GM21526 (cell line): ENCODE data around the gene SMURF1.
"Not testable (repeated sequence)": the region's sequence is repeated elsewhere in the genome, so short reads cannot be mapped to it uniquely, and the experiment has no call there.

Experiments used
- ATAC-seq: cut with Tn5 transposase; IDR thresholded peaks from one replicate; pipeline ENCODE4 v1.9.1; 2021; ENCODE audit warnings: moderate library complexity; ENCODE audit not compliant: unreplicated experiment, low FRiP score

Gene SMURF1

DNA sequence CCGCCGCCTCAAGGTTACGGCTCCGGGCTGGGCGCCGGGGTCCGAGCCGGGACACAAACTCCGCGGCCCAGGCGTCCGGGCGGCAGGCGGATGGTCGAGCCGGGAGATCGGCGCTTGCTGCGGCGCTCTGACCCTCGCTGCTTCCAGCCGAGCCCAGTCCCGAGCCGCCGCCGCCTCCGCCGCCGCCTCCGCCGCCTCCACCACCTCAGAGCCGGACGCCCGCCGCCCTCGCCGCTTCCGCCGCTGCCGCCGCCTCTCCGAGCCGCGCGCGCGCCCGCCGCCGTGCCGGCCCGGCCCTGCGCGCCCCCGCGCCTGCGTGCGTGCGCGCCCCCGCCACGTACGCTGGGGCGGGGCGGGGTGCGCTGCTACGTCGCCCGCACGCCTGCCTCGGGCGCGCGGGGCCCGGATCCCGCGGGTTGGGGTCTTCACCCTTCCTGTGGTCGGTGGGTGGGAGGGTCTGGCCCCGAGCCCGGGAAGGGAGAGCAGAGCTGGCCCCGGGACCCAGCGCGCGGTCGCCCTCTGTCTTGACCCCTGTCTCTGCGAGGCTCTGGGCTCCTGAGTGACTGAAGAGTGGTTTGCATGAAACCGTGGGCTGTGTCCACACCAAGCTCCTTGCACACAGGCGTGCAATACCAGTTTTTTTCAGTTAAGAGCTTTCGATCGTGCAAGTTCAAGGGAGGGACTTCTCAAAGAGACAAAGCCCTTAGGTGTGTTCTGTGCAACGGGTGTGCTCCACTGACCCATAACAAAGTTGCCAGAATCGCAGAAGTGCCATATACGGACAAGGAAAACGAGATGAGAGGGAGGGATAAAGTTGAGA lies at the start of gene SMURF1:
Gene SMURF1 (minus strand): TSS at position 256 of the 820 bp plus-strand sequence. CDS start 328 bp downstream, outside the sequence.
- ATAC-seq, result peak; percentile 66

DNA sequence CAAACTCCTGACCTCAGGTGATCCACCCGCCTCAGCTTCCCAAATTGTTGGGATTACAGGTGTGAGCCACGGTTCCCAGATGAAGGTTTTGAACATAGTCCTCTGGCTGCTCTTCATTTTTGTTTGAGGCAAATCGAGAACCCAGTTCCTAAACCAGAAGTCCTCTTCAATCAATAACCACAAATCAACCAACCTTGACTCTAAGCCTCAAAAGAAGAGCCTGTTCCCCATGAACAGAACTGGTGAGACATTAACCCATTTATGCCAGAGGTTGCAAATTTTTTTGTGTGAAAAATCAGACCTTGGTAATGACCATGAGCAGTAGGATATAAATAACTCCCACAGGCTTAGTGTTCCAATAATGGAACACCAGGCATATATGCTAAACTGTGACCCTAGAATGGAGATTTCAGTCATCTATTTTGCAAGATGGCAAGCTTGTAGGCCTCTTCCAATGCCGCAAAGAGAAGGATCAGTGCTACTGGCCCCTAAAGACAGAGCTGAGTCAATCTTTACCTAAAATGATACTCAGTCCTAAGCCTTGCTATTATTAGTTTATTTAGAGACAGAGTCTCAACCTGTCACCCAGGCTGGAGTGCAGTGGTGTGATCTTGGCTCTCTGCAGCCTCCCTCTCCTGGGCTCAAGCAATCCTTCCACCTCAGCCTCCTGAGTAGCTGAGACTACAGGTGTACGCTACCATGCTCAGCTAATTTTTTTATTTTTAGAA lies 48.1 kb upstream of the SMURF1 start:
- no peak for ATAC-seq

DNA sequence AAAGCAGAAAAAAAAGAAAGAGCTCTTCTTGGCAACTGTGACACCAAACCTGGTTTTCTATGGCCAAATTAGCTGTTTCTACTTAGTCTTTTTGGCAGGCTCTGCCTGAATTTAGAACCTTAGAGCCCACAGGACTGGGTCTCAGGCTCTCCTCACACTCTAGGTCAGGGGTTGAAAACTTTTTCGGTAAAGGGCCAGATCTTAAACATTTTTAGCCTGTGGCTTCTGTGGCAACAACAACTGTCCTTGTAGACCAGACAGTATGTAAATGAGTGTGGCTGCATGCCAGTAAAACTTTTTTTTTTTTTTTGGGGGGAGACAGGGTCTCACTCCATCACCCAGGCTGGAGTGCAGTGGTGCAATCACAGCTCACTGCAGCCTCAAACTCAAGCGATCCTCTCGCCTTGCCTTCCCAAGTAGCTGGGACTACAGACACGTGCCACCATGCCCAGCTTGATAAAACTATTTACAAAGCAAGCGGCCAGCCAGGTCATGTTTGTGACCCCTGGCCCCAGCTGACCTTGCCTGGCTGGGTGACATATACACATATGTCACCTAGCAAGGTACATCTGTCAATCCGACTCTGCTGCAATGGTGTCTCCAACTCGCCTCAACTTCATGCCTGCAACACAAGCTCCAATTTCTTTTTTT lies 46.6 kb upstream of the SMURF1 start:
- no peak for ATAC-seq

DNA sequence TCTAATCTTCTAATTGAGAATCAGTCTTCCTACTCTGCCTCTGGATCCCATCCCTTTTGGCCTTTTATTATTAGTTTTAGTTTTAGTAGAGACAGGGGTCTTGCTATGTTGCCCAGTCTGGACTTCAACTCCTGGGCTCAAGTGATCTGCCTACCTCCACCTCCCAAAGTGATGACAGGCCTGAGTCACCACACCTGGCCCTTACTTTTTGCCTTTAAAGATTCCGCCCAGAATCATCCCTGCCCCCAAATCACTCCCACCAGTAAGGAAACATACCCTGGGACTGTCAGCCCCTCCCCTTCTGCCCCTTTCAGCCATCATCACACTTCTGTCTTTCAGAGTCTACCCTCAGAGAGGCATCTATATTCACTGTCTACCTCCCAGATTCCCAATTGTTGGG lies 45.3 kb upstream of the SMURF1 start:
- no peak for ATAC-seq

DNA sequence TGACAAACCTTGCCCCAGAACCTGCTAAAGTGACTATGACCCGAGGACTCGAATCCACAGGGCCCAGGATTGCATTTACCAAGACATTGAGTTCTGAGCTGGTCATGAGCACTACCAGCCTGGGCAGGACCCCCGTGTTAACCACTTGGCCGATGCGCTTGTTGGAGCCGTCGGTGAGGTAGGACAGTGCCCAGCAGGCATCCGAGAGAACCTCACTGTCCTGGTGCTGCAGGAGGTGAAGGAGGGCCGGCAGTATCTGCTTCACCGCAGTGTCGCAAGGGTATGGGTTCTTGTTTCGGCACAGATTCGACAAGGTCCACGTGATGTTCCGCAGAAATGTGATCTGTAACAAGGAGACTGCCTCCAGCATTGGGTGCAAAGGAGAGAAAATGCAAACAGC lies 44.3 kb upstream of the SMURF1 start:
- ATAC-seq, result no peak

DNA sequence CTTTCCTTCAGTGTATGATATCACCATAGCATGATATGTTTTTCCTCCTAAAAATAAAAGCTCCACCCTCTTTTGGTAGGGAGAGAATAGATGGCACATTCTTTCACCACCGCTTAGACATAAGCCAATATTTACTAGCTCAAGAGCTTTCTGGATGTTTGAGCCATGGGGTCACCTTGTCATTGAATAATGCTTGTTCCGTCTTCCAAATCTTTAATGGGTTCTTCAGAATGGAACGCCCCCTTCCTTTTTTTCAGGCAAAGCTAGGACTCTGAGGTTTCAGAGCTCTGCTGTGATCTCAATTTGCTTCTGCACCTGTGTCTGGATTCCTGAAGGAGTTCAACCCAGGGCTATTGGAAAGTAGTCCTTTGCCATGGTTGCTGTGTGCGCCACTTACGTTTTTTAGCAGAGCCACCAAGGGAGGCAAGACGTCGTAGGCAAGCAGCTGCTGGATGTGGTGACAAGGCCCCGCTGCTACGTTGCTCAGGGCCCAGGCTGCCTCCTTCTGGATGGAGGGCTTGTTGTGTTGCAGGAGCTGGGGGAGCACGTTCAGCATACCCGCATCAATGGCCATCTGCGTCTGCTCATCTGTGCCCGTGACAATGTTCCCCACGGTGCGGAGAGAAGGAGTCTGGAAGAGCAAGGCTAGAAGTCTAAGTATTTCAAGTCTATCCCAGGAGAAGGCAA lies 40.8 kb upstream of the SMURF1 start:
- ATAC-seq, result no peak

DNA sequence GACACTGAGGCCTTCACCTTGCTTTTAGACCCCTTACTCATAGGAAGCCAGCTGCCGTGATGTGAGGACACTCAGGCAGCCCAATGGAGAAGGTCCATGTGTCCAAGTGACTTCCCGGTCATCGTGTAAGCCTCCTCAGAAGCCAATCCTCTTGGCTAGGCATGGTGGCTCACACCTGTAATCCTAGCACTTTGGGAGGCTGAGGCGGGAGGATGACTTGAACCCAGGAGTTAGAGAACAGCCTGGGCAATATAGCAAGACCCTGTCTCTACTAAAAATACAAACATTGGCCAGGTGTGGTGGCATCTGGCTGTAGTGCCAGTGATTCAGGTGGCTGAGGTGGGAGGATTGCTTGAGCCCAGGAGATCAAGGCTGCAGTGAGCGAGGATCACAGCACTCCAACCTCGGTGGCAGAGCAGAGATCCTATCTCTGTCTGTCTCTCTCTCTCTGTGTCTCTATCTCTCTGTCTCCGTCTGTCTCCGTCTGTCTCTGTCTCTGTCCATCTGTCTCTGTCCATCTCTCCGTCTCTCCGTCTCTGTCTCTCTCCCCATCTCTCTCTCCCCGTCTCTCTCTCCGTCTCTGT lies 36.3 kb upstream of the SMURF1 start:
- ATAC-seq, result no peak

DNA sequence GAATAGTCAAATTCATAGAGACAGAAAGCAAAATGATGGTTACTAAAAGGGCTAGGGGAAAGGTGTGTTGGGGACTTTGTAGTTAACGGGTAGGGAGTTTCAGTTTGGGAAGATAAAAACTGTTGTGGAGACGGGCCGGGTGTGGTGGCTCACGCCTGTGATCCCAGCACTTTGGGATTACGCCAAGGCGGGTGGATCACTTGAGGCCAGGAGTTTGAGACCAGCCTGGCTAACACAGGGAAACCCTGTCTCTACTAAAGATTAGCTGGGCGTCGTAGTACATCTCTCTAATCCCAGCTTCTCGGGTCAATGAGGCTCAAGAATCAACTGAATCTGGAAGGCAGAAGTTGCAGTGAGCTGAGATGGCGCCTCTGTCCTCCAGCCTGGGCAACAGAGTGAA lies 33.3 kb upstream of the SMURF1 start:
- no peak for ATAC-seq

DNA sequence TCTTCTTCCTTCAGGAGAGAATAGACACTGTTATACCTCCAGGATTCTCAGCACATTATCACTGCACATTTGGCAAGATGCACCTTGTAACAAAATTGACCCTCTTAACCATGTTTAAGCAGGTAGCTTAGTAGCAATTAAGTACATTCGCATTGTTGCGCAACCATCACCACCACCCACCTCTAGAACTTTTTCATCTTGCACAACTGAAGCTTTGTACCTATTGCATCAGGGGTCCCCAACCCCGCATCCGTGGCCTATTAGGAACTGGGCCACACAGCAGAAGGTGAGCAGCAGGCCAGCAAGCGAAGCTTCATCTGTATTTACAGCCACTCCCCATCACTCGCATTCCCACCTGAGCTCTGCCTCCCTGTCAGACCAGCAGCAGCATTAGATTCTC lies 29.9 kb upstream of the SMURF1 start:
- ATAC-seq, result no peak

DNA sequence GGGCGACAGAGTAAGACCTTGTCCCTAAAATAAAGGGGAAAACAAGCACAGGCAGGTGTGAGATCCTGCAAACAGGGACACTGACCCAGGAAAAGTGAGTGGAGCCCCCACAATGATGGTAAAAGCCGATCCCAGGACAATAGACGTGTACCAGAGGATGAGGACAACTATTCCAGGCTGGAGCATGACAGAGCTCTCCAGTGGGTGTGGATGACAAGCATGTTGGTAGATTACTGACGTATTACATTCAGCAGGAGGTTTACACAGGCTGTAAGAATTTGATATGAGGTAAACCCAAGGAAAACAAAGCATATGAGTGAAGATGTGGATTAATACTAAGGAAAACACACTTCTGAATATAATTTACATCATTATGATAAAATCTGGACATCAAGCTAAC lies 27.8 kb upstream of the SMURF1 start:
- no peak for ATAC-seq

DNA sequence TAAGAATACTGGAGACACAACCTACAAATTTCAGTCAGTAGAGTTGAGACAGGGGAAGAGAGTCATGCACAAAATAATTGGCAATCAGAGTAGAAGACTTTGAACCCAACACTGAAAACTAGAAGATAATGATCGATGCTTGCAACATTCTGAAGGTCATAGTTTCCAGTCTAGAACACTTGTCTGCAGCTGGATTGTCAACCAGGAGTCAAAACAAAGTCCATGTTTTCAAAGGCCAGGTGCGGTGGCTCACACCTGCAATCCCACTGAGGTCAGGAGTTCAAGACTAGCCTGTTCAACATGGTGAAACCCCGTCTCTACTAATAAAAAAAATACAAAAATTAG lies 26.8 kb upstream of the SMURF1 start:
- ATAC-seq, result no peak

DNA sequence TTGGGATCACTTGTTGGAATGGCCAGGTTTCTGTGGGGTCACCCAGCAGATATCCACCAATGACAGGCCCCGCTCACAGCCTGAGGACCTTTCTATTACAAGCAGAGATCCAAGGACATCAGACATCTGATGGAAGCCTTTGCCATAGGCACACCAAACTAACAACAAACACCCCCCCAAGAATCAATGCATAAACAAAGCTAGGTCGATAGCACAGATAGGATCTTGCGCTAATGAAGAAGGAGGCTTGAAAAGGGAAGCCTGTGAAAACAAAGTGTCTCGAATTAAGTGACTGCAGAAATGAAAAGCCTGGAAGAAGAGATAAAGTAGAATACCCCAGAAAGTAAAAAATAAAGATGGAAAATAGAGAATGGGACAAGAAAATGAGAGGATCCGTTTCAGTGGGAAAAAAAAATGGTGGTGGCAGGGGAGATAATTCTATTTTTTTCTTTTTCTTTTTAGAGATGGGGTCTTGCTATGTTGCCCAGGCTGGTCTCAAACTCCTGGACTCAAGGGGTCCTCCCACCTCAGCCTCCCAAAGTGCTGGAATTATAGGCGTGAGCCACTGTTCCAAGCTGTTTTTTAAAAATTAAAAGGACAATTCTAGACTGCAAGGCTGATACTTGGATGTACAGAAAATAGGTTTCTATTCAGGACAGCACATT lies 26.3 kb upstream of the SMURF1 start:
- ATAC-seq, result no peak

DNA sequence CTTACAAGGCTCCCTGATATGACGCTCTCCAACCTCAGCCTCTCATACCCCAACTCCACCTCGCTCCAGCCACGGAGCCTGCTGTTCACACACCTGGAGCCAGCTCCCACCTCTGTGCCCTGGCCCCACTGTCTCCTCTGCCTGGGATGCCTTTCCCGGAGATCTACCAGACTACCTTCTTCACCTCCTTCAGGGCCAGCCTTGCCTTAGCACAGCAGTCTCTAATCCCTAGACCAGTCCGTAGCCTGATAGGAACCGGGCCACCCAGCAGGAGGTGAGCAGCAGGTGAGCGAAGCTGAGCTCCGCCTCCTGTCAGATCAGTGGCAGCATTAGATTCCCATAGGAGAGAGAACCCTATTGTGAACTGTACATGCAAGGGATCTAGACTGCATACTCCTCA lies 23.2 kb upstream of the SMURF1 start:
- ATAC-seq, result no peak

DNA sequence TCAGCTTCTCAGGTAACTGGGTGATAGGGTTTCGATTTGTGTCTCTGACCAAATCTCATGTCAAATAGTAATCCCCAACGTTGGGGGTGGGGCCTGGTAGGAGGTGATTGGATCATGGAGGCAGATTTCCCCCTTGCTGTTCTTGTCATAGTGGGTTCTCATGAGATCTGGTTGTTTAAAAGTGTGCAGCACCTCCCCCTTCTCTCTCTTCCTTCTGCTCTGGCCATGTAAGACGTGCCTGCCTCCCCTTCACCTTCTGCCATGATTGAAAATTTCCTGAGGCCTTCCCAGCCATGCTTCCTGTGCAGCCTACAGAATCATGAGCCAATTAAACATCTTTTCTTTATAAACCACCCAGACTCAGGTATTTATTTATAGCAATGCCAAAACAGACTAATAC lies 21.9 kb upstream of the SMURF1 start:
- no peak for ATAC-seq

DNA sequence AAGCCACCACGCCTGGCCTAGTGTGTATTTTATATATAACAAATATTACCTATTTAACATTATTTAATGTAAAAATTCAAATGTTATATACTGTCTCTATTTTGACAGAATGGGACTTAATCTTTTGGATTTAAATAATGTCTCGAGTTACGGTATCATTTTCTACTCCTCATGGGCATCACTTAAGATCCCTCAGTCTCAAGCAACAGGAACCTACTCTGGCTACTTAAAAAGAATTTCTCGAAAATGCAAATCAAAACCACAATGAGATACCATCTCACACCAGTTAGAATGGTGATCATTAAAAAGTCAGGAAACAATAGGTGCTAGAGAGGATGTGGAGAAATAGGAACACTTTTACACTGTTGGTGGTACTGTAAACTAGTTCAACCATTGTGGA lies 19.8 kb upstream of the SMURF1 start:
- not testable (repeated sequence) for ATAC-seq

DNA sequence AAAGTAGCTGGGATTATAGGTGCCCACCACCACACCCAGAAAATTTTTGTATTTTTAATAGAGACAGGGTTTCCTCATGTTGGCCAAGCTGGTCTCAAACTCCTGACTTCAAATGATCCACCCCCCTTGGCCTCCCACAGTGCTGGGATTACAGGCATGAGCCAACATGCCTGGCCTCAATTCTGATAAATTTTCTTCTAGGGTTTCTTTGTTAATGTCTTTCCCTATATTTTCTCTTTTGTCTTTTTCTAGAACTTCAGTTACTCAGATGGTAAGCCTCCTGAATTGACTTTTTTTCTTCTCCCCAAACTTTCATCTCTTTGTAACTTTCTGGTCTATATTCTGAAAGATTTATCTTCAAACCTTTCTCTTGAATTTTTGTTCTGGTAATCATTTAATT lies 12.7 kb upstream of the SMURF1 start:
- ATAC-seq, result no peak

DNA sequence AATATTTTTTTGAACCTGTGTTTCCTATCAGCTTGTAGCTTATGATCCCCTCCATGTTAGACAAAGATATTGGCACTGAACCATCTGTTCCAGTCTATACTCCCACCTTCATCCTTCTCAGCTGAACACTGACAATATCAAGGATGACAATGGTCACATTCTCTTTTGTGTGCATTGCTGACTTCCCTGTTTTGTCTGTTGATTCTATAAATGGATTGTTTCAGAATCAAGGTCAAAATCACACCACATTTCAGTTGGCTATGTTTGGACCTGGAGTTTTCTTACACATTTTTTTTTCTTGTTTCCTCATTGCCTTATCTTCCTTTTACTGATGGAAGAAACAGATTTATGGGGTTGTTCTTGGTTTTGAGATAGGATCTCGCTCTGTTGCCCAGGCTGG lies 11.3 kb upstream of the SMURF1 start:
- ATAC-seq, result no peak

DNA sequence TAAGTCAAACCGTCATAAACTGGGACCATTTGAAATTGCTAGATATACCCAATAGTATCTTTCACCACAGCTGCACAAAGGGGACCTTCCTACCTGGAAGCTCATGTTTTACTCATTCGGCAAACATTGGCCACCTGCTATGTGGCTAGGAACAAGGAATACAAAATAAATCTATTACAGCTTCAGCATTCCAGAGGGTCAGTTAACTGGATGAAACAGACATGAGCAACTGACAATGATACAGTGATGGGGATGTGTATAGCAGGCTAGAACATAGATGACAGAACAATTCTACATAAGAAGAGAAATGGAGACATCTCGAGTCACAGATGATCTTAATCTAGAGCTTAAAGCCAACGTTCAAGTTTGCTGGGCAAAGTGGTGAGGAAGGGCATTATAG lies 3.1 kb upstream of the SMURF1 start:
- no peak for ATAC-seq

DNA sequence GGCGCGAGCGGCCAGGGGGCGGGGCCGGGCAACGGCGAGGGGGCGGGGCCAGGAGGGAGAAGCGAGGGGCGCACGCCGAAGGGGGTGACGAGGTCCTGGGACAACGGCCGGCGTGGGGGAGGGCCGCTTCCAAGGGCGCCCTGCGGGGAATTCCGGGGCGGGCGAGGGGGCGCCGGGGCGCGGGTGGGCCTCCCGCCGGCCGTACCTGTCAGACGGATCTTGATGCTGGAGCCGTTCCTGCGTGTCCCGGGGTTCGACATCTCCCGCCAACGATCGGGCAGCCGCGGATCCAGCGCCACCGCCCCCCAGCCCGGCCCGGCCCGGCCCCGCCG lies 421 bp downstream of the SMURF1 start:
- peak; percentile 25 for ATAC-seq
